B cell (primary cell): Measurements from ENCODE around the gene NPAT. TPM values are rescaled to one million over a fixed set of nuclear protein-coding genes. Genes with fewer than 3 reads are reported as not detected.

Source experiments
- ATAC-seq: fragments of 200-7000 bp; cut with Tn5 transposase; one replicate; pipeline ENCODE4 v1.10.0; 2021; ENCODE audit warnings: low read depth, mild to moderate bottlenecking, moderate number of reproducible peaks, moderate library complexity
- CTCF ChIA-PET: fragments of 350-600 bp; sonication (Branson Sonifier 250); formaldehyde crosslinking; loops from one replicate; lab custom pipeline; 2021; ENCODE audit warnings: antibody characterized with exemption, inconsistent platforms; lab: Charles Lee
- POLR2A ChIA-PET: fragments of 350-600 bp; sonication (Branson Sonifier 250); formaldehyde crosslinking; loops from one replicate; lab custom pipeline; 2021; ENCODE audit warnings: antibody characterized with exemption; lab: Charles Lee
- DNase-seq: peaks from one replicate; pipeline ENCODE4 v3.0.0; 2013
- H2AFZ ChIP-seq: 2 replicates; pipeline ENCODE4 v1.6.1; 2012; ENCODE audit warnings: mild to moderate bottlenecking, low read depth, low read length; ENCODE audit not compliant: insufficient read depth, poor library complexity, severe bottlenecking
- H3K27ac ChIP-seq, 2 donors: 1 replicate in 1 of 2; 2 replicates in 1 of 2; pipeline ENCODE4 v1.5.1; 2012 to 2013; ENCODE audit warnings: low read length in 2 of 2, mild to moderate bottlenecking in 2 of 2, moderate library complexity in 1 of 2
- H3K27me3 ChIP-seq, 4 experiments: fragments of 200-600 bp in 1 of 4; sonication (generic) in 1 of 4; replicated peaks in 1 of 4; 1 replicate in 2 of 4; 2 replicates in 2 of 4; pipeline versions ENCODE4 v1.6.1 to v1.7.0; 2013 to 2016; ENCODE audit warnings: low read length in 3 of 4, mild to moderate bottlenecking in 2 of 4, mixed read lengths in 1 of 4, moderate library complexity in 1 of 4; ENCODE audit not compliant: insufficient read depth in 4 of 4, control insufficient read depth in 3 of 4; ENCODE audit errors: control extremely low read depth in 1 of 4
- H3K36me3 ChIP-seq, 2 experiments: replicated peaks in 1 of 2; 1 replicate in 1 of 2; 2 replicates in 1 of 2; pipeline versions ENCODE4 v1.6.1 to v1.7.1; 2013; ENCODE audit warnings: low read length in 1 of 2; ENCODE audit not compliant: insufficient read depth in 2 of 2, control insufficient read depth in 1 of 2; ENCODE audit errors: control extremely low read depth in 1 of 2, extremely low read depth in 1 of 2
- H3K4me1 ChIP-seq, 2 donors: fragments of 200-600 bp in 1 of 2; sonication (generic) in 1 of 2; 1 replicate in 1 of 2; 2 replicates in 1 of 2; pipeline versions ENCODE4 v1.5.1 to v1.6.1; 2013 to 2017; ENCODE audit warnings: low read length in 2 of 2; ENCODE audit not compliant: control insufficient read depth in 2 of 2, insufficient read depth in 2 of 2
- H3K4me2 ChIP-seq: replicated peaks from 2 replicates; pipeline ENCODE3; 2012; ENCODE audit warnings: mild to moderate bottlenecking, low read depth, low read length; ENCODE audit not compliant: poor library complexity, severe bottlenecking
- H3K4me3 ChIP-seq, 5 experiments: fragments of 200-600 bp in 1 of 5; sonication (generic) in 1 of 5; 1 replicate in 3 of 5; 2 replicates in 2 of 5; pipeline versions ENCODE4 v1.5.1 to v1.7.0; 2011 to 2016; ENCODE audit warnings: low read length in 4 of 5, mild to moderate bottlenecking in 4 of 5, low read depth in 2 of 5, control low read depth in 1 of 5, moderate library complexity in 1 of 5; ENCODE audit not compliant: insufficient read depth in 1 of 5; ENCODE audit errors: control extremely low read depth in 1 of 5, extremely low read depth in 1 of 5
- H3K79me2 ChIP-seq: fragments of 200-600 bp; sonication (generic); one replicate; pipeline ENCODE4 v1.6.0; 2016; ENCODE audit warnings: low read length; ENCODE audit not compliant: control insufficient read depth, insufficient read depth
- H3K9ac ChIP-seq: fragments of 200-600 bp; sonication (generic); 2 replicates; pipeline ENCODE4 v1.6.1; 2017; ENCODE audit warnings: mild to moderate bottlenecking, low read length, moderate library complexity
- H3K9me3 ChIP-seq, 3 donors: one replicate each; pipeline versions ENCODE4 v1.6.1 to v1.7.1; 2013; ENCODE audit warnings: low read length in 2 of 3; ENCODE audit not compliant: control insufficient read depth in 2 of 3, insufficient read depth in 1 of 3; ENCODE audit errors: control extremely low read depth in 1 of 3
- H4K20me1 ChIP-seq: 2 replicates; pipeline ENCODE4 v1.6.0; 2012; ENCODE audit warnings: mild to moderate bottlenecking, low read length; ENCODE audit not compliant: insufficient read depth, control insufficient read depth, poor library complexity, severe bottlenecking
- H3K27ac Mint-ChIP-seq: one replicate; pipeline ENCODE4 v1.8.0; 2021; ENCODE audit warnings: mixed read lengths
- H3K27me3 Mint-ChIP-seq: one replicate; pipeline ENCODE4 v1.8.0; 2021; ENCODE audit warnings: mixed read lengths
- H3K4me1 Mint-ChIP-seq: one replicate; pipeline ENCODE4 v1.8.0; 2021; ENCODE audit warnings: mixed read lengths
- H3K4me3 Mint-ChIP-seq: one replicate; pipeline ENCODE4 v1.8.0; 2021; ENCODE audit warnings: mixed read lengths
- H3K9me3 Mint-ChIP-seq: one replicate; pipeline ENCODE4 v1.8.0; 2022; ENCODE audit warnings: mixed read lengths; ENCODE audit not compliant: insufficient read depth
- EZH2 ChIP-seq: IDR thresholded peaks from 2 replicates; pipeline ENCODE4 v1.6.1; 2012; ENCODE audit warnings: borderline replicate concordance, low read depth, mild to moderate bottlenecking, moderate library complexity, low read length; ENCODE audit not compliant: insufficient read depth, poor library complexity, severe bottlenecking
- WGBS: methylation state at CpG from one replicate; pipeline ENCODE4 v1.1.5; 2013; ENCODE audit warnings: missing lambda C conversion rate; ENCODE audit not compliant: insufficient coverage; 5-methylcytosine and 5-hydroxymethylcytosine counted together
- intact Hi-C: fragments of 100-400 bp; cut with micrococcal nuclease; formaldehyde crosslinking; loops from one replicate; pipeline ENCODE4 v1.10.0; 2022
- polyA plus RNA-seq: library from polyadenylated mRNA; depleted of rRNA; stranded (reverse); fragments of >200 nt; gene quantifications from 2 replicates; pipeline ENCODE4 v1.2.3, GENCODE V29; 2012
- total RNA-seq, 2 donors: library from RNA; stranded (reverse); fragments of 120-200 nt in 1 of 2; gene quantifications; 1 replicate in 1 of 2; 2 replicates in 1 of 2; pipeline versions ENCODE4 v1.2.3 to v1.2.4, GENCODE V29; 2013 to 2022
- TF ChIP-seq, protein P1 (sequence below): fragments of 200-600 bp; IDR thresholded peaks from one replicate; pipeline ENCODE4 v1.8.0; 2022; ENCODE audit warnings: antibody characterized with exemption, mild to moderate bottlenecking

NPAT gene
- total and polyA plus RNA-seq, 2 donors (not counting 1 experiment from before 2014, with no cell fraction given), result 8.8 to 51.7 TPM

DNA sequence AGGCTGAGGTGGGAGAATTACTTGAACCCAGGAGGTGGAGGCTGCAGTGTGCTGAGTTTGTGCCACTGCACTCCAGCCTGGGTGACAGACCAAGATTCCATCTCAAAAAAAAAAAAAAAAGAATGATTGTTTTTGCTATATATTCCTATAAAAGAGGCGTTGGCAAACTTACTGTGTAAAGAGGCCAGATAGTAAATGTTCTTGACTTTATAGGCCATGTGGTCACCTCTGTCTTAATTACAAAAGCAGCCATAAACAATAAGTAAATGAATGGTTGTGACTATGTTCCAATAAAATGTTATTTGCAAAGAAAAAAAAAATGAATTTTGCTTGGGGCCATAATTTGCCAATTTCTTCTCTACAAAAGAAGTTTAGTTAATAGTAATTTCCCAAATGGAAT, 12.8 kb upstream of the NPAT start:
- Histone ChIP-seq H2AFZ (no peak overlapping the region), H3K9me3 (peaks cover 0 to 1% (median 0%) of the 10 kb centered on the region in 3 donors), H3K9ac (no peak overlapping the region), H3K36me3 (peaks cover 9 to 49% of the 10 kb centered on the region in 2 experiments), H3K27me3 (no peaks in the 10 kb centered on the region), H4K20me1 (peaks cover 5% of the 10 kb centered on the region), H3K4me1 (peaks cover 27 to 45% of the 10 kb centered on the region in 2 donors), H3K4me2 (no peak overlapping the region), H3K4me3 (no peak overlapping the region), H3K27ac (peak overlapping the region in 1 of 2 donors; percentile 90), H3K79me2 (peaks cover 48% of the 10 kb centered on the region)
- Mint-ChIP-seq H3K9me3 (no peaks in the 10 kb centered on the region), H3K27me3 (no peaks in the 10 kb centered on the region), H3K27ac (no peak overlapping the region), H3K4me3 (no peak overlapping the region), H3K4me1 (peaks cover 44% of the 10 kb centered on the region)
- DNase-seq (no peak), ATAC-seq (no peak)
- ChIA-PET POLR2A (interaction anchor here (0.7 to 3.9 kb wide), 3 partner anchors 10 to 59 kb away, joined by 3 to 46 read pairs (median 5); partner anchors contain the start of genes ATM and NPAT), CTCF (interaction anchor here (0.6 to 1.8 kb wide), 2 partner anchors 10 to 389 kb away, joined by 3 to 4 read pairs; no protein-coding TSS in a partner anchor)
- TF ChIP-seq, protein P1, sequence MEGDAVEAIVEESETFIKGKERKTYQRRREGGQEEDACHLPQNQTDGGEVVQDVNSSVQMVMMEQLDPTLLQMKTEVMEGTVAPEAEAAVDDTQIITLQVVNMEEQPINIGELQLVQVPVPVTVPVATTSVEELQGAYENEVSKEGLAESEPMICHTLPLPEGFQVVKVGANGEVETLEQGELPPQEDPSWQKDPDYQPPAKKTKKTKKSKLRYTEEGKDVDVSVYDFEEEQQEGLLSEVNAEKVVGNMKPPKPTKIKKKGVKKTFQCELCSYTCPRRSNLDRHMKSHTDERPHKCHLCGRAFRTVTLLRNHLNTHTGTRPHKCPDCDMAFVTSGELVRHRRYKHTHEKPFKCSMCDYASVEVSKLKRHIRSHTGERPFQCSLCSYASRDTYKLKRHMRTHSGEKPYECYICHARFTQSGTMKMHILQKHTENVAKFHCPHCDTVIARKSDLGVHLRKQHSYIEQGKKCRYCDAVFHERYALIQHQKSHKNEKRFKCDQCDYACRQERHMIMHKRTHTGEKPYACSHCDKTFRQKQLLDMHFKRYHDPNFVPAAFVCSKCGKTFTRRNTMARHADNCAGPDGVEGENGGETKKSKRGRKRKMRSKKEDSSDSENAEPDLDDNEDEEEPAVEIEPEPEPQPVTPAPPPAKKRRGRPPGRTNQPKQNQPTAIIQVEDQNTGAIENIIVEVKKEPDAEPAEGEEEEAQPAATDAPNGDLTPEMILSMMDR, result no peak
- TF ChIP-seq EZH2, result no peak
- WGBS, result no CpG with 5 or more reads among the region's 1 CpG
- intact Hi-C loops, result loop anchor here (5.0 kb wide), 3 partner anchors 73 to 427 kb away; partner anchors contain the start of gene ACAT1

DNA sequence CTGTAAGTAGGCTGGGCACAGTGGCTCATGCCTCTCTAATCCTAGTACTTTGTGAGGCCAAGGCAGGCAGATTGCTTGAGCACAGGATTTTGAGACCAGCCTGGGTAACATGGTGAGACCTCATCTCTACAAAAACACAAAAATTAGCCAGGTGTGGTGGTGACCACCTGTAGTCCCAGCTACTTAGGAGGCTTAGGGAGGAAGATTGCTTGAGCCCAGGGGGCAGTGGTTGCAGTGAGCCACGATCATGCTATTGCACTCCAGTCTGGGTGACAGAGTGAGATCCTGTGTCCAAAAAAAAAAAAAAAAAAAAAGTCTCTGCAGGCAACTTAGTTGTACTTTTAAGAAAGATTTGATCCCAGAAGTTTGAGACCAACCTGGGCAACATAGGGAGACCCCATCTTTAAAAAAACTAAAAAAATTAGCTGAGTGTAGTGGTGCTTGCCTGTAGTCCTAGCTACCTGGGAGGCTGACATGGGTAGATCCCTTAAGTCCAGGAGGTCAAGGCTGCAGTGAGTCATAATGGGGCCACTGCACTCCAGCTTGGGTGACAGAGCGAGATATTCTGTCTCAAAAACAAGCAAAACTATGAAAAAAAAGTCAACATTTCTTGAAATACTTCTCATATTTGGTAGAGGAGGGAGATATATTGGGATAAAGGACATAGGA, 11.0 kb upstream of the NPAT start:
- intact Hi-C loops, result no loop called here
- TF ChIP-seq, protein P1, result no peak
- no peak for TF ChIP-seq EZH2

More for the DNA sequence above, 11.0 kb upstream of the NPAT start:
- Mint-ChIP-seq H3K4me3 (no peak overlapping the region), H3K9me3 (no peaks in the 10 kb centered on the region), H3K4me1 (peaks cover 38% of the 10 kb centered on the region), H3K27me3 (no peaks in the 10 kb centered on the region), H3K27ac (no peak overlapping the region)
- ATAC-seq (no peak), DNase-seq (no peak)
- Histone ChIP-seq H3K79me2 (peaks cover 46% of the 10 kb centered on the region), H3K4me2 (no peak overlapping the region), H3K9ac (no peak overlapping the region), H4K20me1 (no peaks in the 10 kb centered on the region), H3K27me3 (no peaks in the 10 kb centered on the region), H3K4me1 (peaks cover 30 to 36% of the 10 kb centered on the region in 2 donors), H2AFZ (no peak overlapping the region), H3K9me3 (peaks cover 0 to 1% (median 0%) of the 10 kb centered on the region in 3 donors), H3K36me3 (peaks cover 9 to 51% of the 10 kb centered on the region in 2 experiments), H3K27ac (no peak overlapping the region), H3K4me3 (no peak overlapping the region)
- POLR2A ChIA-PET, result interaction anchor here (0.6 to 0.7 kb wide), 2 partner anchors 34 to 669 kb away, joined by 5 to 10 read pairs; no protein-coding TSS in a partner anchor
- CTCF ChIA-PET, result interaction anchor here (1.5 kb wide), 1 partner anchor 10 kb away, joined by 4 read pairs; the partner anchor contains the start of gene ATM
- WGBS, result 100% methylated on average over 1 of the region's 2 CpGs
